ENCODE measurements around the gene CHRM5. TPM values are rescaled to one million over a fixed set of nuclear protein-coding genes. Genes with fewer than 3 reads are reported as not detected.

The CHRM5 gene
- total and polyA plus RNA-seq, 9 of the 15 experiments (the other 6 are each of a cell fraction or from before 2014, with no cell fraction given), result not detected

DNA sequence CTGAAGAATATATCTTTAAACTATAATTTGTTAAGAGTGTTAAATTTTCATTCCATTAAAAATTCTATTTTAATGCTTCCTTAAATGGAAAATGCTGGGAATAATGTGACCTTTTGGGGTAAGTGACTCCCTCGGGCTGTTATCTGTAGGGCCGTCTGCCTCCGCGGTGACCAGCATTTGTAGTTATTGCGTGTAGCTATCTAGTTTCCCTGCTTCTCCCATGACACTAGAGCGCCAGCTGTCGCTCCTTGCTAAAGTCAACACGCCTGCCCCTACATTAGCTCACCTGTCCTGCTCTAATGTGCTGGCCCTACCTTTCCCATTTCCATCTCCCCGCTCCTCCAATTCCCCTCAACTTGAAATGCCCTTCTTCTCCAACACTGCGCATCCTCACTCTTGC, 12.4 kb upstream of the CHRM5 start (continued):
- no peak for TF ChIP-seq EWSR1 (IDR thresholded peaks at IDR 0.05; ENCODE audit: borderline replicate concordance, low read depth, partially characterized antibody)
- TF ChIP-seq STAT5A (IDR thresholded peaks at IDR 0.05; ENCODE audit: borderline replicate concordance, low read length), result no peak
- TF ChIP-seq YBX1 (IDR thresholded peaks at IDR 0.05), result no peak
- no peak for TF ChIP-seq BACH1 (tag; IDR thresholded peaks at IDR 0.05)
- no peak for TF ChIP-seq BRD4 (IDR thresholded peaks at IDR 0.05)
- TF ChIP-seq TRIM28 (IDR thresholded peaks at IDR 0.05), result no peak
- TF ChIP-seq, protein P1, sequence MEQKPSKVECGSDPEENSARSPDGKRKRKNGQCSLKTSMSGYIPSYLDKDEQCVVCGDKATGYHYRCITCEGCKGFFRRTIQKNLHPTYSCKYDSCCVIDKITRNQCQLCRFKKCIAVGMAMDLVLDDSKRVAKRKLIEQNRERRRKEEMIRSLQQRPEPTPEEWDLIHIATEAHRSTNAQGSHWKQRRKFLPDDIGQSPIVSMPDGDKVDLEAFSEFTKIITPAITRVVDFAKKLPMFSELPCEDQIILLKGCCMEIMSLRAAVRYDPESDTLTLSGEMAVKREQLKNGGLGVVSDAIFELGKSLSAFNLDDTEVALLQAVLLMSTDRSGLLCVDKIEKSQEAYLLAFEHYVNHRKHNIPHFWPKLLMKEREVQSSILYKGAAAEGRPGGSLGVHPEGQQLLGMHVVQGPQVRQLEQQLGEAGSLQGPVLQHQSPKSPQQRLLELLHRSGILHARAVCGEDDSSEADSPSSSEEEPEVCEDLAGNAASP (IDR thresholded peaks at IDR 0.05), result no peak
- TF ChIP-seq SMAD1 (IDR thresholded peaks at IDR 0.05; ENCODE audit: low read depth, low read length, partially characterized antibody), result no peak
- no peak for TF ChIP-seq KAT2B (IDR thresholded peaks at IDR 0.05; ENCODE audit: low read depth, low read length)
- no peak for TF ChIP-seq MCM2 (IDR thresholded peaks at IDR 0.05; ENCODE audit: low read depth)
- TF ChIP-seq EP400 (IDR thresholded peaks at IDR 0.05), result no peak
- no peak for TF ChIP-seq ESRRB (CRISPR knock-in tag; IDR thresholded peaks at IDR 0.05; ENCODE audit: borderline replicate concordance)
- TF ChIP-seq PHF20 (IDR thresholded peaks at IDR 0.05; ENCODE audit: partially characterized antibody), result no peak
- TF ChIP-seq FOXA1 (IDR thresholded peaks at IDR 0.05; ENCODE audit: borderline replicate concordance), result no peak
- TF ChIP-seq ZFP30 (CRISPR knock-in tag; IDR thresholded peaks at IDR 0.05; ENCODE audit: borderline replicate concordance), result no peak
- TF ChIP-seq, protein P2, sequence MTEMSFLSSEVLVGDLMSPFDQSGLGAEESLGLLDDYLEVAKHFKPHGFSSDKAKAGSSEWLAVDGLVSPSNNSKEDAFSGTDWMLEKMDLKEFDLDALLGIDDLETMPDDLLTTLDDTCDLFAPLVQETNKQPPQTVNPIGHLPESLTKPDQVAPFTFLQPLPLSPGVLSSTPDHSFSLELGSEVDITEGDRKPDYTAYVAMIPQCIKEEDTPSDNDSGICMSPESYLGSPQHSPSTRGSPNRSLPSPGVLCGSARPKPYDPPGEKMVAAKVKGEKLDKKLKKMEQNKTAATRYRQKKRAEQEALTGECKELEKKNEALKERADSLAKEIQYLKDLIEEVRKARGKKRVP (CRISPR knock-in tag; IDR thresholded peaks at IDR 0.05), result no peak
- no peak for TF ChIP-seq ZNF780A (CRISPR knock-in tag; IDR thresholded peaks at IDR 0.05)
- TF ChIP-seq DACH1 (IDR thresholded peaks at IDR 0.05; ENCODE audit: partially characterized antibody), result no peak
- TF ChIP-seq, protein P3, sequence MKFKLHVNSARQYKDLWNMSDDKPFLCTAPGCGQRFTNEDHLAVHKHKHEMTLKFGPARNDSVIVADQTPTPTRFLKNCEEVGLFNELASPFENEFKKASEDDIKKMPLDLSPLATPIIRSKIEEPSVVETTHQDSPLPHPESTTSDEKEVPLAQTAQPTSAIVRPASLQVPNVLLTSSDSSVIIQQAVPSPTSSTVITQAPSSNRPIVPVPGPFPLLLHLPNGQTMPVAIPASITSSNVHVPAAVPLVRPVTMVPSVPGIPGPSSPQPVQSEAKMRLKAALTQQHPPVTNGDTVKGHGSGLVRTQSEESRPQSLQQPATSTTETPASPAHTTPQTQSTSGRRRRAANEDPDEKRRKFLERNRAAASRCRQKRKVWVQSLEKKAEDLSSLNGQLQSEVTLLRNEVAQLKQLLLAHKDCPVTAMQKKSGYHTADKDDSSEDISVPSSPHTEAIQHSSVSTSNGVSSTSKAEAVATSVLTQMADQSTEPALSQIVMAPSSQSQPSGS (CRISPR knock-in tag; IDR thresholded peaks at IDR 0.05), result no peak
- TF ChIP-seq, protein P4, sequence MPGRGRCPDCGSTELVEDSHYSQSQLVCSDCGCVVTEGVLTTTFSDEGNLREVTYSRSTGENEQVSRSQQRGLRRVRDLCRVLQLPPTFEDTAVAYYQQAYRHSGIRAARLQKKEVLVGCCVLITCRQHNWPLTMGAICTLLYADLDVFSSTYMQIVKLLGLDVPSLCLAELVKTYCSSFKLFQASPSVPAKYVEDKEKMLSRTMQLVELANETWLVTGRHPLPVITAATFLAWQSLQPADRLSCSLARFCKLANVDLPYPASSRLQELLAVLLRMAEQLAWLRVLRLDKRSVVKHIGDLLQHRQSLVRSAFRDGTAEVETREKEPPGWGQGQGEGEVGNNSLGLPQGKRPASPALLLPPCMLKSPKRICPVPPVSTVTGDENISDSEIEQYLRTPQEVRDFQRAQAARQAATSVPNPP (IDR thresholded peaks at IDR 0.05; ENCODE audit: borderline replicate concordance, insufficient read depth, insufficient read length), result no peak
- TF ChIP-seq MIER1 (IDR thresholded peaks at IDR 0.05; ENCODE audit: low read depth), result no peak
- TF ChIP-seq CBFA2T2 (conservative IDR thresholded peaks at IDR 0.05), result peak; percentile 69
- no peak for TF ChIP-seq HNRNPK (IDR thresholded peaks at IDR 0.05; ENCODE audit: low read depth, low read length, poor library complexity, severe bottlenecking)
- TF ChIP-seq, protein P5, sequence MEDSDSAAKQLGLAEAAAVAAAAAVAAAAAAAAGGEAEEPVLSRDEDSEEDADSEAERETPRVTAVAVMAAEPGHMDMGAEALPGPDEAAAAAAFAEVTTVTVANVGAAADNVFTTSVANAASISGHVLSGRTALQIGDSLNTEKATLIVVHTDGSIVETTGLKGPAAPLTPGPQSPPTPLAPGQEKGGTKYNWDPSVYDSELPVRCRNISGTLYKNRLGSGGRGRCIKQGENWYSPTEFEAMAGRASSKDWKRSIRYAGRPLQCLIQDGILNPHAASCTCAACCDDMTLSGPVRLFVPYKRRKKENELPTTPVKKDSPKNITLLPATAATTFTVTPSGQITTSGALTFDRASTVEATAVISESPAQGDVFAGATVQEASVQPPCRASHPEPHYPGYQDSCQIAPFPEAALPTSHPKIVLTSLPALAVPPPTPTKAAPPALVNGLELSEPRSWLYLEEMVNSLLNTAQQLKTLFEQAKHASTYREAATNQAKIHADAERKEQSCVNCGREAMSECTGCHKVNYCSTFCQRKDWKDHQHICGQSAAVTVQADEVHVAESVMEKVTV (CRISPR knock-in tag; IDR thresholded peaks at IDR 0.05), result no peak
- TF ChIP-seq PCBP2 (IDR thresholded peaks at IDR 0.05; ENCODE audit: low read depth, low read length, poor library complexity, severe bottlenecking), result no peak
- TF ChIP-seq CBFB (CRISPR knock-in tag; IDR thresholded peaks at IDR 0.05), result no peak

All from K562 (cell line).